Uterus (tissue), 4 donors: ENCODE measurements around the gene NID2. TPM values are rescaled to one million over a fixed set of nuclear protein-coding genes. Genes with fewer than 3 reads are reported as not detected.

Experiments
- DNase-seq, 2 donors: peaks; one replicate each; pipeline ENCODE4 v3.0.0-alpha.2; 2019 to 2020
- H3K27ac ChIP-seq, 2 donors: fragments of 200-600 bp; sonication (generic); 1 replicate in 1 of 2; 2 replicates in 1 of 2; pipeline ENCODE4 v1.5.1; 2016 to 2018
- H3K27me3 ChIP-seq, 2 donors: fragments of 200-600 bp; sonication (generic); one replicate each; pipeline ENCODE4 v1.5.1; 2018 to 2019; ENCODE audit warnings: control low read depth in 1 of 2
- H3K36me3 ChIP-seq, 2 donors: fragments of 200-600 bp; sonication (generic); one replicate each; pipeline ENCODE4 v1.5.1; 2019; ENCODE audit warnings: control low read depth in 1 of 2
- H3K4me1 ChIP-seq, 2 donors: fragments of 200-600 bp; sonication (generic); one replicate each; pipeline ENCODE4 v1.5.1; 2018 to 2019; ENCODE audit warnings: control low read depth in 1 of 2
- H3K4me3 ChIP-seq, 2 donors: fragments of 200-600 bp; sonication (generic); 1 replicate in 1 of 2; 2 replicates in 1 of 2; pipeline ENCODE4 v1.5.1; 2018 to 2019; ENCODE audit warnings: mild to moderate bottlenecking in 1 of 2
- H3K9me3 ChIP-seq, 2 donors: fragments of 200-600 bp; sonication (generic); one replicate each; pipeline ENCODE4 v1.5.1; 2019; ENCODE audit warnings: control low read depth in 1 of 2
- CTCF ChIP-seq, 4 experiments: fragments of 200-600 bp in 2 of 4; fragments of 450-650 bp in 2 of 4; sonication (generic) in 2 of 4; IDR thresholded peaks; one replicate each; pipeline ENCODE4 v1.5.1; 2016 to 2019; ENCODE audit warnings: antibody characterized with exemption in 4 of 4, mild to moderate bottlenecking in 2 of 4, moderate library complexity in 1 of 4
- POLR2A ChIP-seq, 2 donors: fragments of 450-650 bp; IDR thresholded peaks; one replicate each; pipeline ENCODE4 v1.6.1; 2016; ENCODE audit warnings: antibody characterized with exemption in 2 of 2, mild to moderate bottlenecking in 1 of 2, moderate library complexity in 1 of 2
- intact Hi-C: fragments of 100-400 bp; cut with DNase I; formaldehyde crosslinking; loops from one replicate; pipeline ENCODE4 v1.15.1; 2023; ENCODE audit warnings: low total_unique reads
- total RNA-seq, 4 donors: library from RNA; depleted of rRNA in 3 of 4; stranded (reverse); fragments of >200 nt in 3 of 4; gene quantifications; one replicate each; pipeline versions ENCODE4 v1.1.0 to v1.2.4, GENCODE V29; 2014 to 2023
- donor health status: DM: yes; HTN: yes; CAD: no.

The NID2 gene
- 10 to 100 TPM in 3 of 4 donors, 1 to 10 TPM in 1; 8.2 to 92.6 (median 32.4) TPM for total RNA-seq

- H3K4me1 ChIP-seq: peaks cover 0 to 2% of the 10 kb centered on the region in 2 donors
- H3K9me3 ChIP-seq: no peaks in the 10 kb centered on the region
- H3K4me3 ChIP-seq: peak within 1 kb of the TSS; percentile 62 to 88
- no peaks in the 10 kb centered on the region for H3K27me3 ChIP-seq
- intact Hi-C loops: no loop called here
- peak; percentile 91 to 93 for DNase-seq
- TF ChIP-seq POLR2A (IDR thresholded peaks at IDR 0.05): peak; percentile 28 to 62
- TF ChIP-seq CTCF (IDR thresholded peaks at IDR 0.05): no peak
- H3K27ac ChIP-seq: peak within 1 kb of the TSS; percentile 83 to 93
- H3K36me3 ChIP-seq: no peaks in the 10 kb centered on the region
Observed at GRCh38 chr14:52068615-52069306, at the start of gene NID2. Gene NID2, minus strand, starts transcription at chr14:52069059. Its CDS starts 65 bp downstream, at chr14:52068994.

- no peak overlapping the region for H3K27ac ChIP-seq
- intact Hi-C loops: no loop called here
Observed at GRCh38 chr14:52117111-52117832, 48.4 kb upstream of the NID2 start.

GRCh38 chr14:52115286-52115685 is 46.4 kb upstream of the NID2 start:
- Histone ChIP-seq H3K4me3 (no peak overlapping the region), H3K36me3 (no peaks in the 10 kb centered on the region), H3K27me3 (no peaks in the 10 kb centered on the region), H3K27ac (no peak overlapping the region), H3K9me3 (no peaks in the 10 kb centered on the region), H3K4me1 (no peaks in the 10 kb centered on the region)
- intact Hi-C loops: no loop called here
- DNase-seq: no peak
- TF ChIP-seq CTCF (IDR thresholded peaks at IDR 0.05): no peak
- TF ChIP-seq POLR2A (IDR thresholded peaks at IDR 0.05): no peak

More at GRCh38 chr14:52117111-52117832, 48.4 kb upstream of the NID2 start:
- Histone ChIP-seq H3K4me3 (no peak overlapping the region), H3K4me1 (no peaks in the 10 kb centered on the region), H3K36me3 (no peaks in the 10 kb centered on the region), H3K27me3 (no peaks in the 10 kb centered on the region), H3K9me3 (no peaks in the 10 kb centered on the region)
- no peak for TF ChIP-seq CTCF (IDR thresholded peaks at IDR 0.05)
- TF ChIP-seq POLR2A (IDR thresholded peaks at IDR 0.05): no peak
- DNase-seq: no peak

GRCh38 chr14:52112336-52113018 is 43.6 kb upstream of the NID2 start:
- H3K36me3 ChIP-seq: no peaks in the 10 kb centered on the region
- TF ChIP-seq CTCF (IDR thresholded peaks at IDR 0.05): no peak
- DNase-seq: no peak
- H3K4me3 ChIP-seq: no peak overlapping the region
- intact Hi-C loops: no loop called here
- no peak overlapping the region for H3K27ac ChIP-seq
- H3K4me1 ChIP-seq: no peaks in the 10 kb centered on the region
- H3K9me3 ChIP-seq: no peaks in the 10 kb centered on the region
- H3K27me3 ChIP-seq: no peaks in the 10 kb centered on the region

GRCh38 chr14:52111583-52111982 is 42.7 kb upstream of the NID2 start:
- H3K27ac ChIP-seq: no peak overlapping the region
- intact Hi-C loops: no loop called here
- H3K4me1 ChIP-seq: no peaks in the 10 kb centered on the region
- TF ChIP-seq CTCF (IDR thresholded peaks at IDR 0.05) (no peak), POLR2A (IDR thresholded peaks at IDR 0.05) (no peak)
- no peaks in the 10 kb centered on the region for H3K27me3 ChIP-seq
- no peak for DNase-seq
- H3K36me3 ChIP-seq: no peaks in the 10 kb centered on the region
- H3K4me3 ChIP-seq: no peak overlapping the region
- no peaks in the 10 kb centered on the region for H3K9me3 ChIP-seq
